B cell (primary cell): ENCODE data around the gene EDAR.

Experiments used
- CTCF ChIP-seq: fragments of 200-600 bp; IDR thresholded peaks from one replicate; pipeline ENCODE4 v1.8.0; 2022; ENCODE audit warnings: antibody characterized with exemption, mild to moderate bottlenecking
- EZH2 ChIP-seq: IDR thresholded peaks from 2 replicates; pipeline ENCODE4 v1.6.1; 2012; ENCODE audit warnings: borderline replicate concordance, low read depth, mild to moderate bottlenecking, moderate library complexity, low read length; ENCODE audit not compliant: insufficient read depth, poor library complexity, severe bottlenecking

GRCh38 chr2:108889907-108890306 lies 99.1 kb downstream of the EDAR start:
- TF ChIP-seq CTCF (no peak), EZH2 (no peak)
